Skin epidermis (tissue), 12 donors: Measurements from ENCODE around the gene CNOT6L.
A peak's percentile ranks its signal among the peaks of the same experiment; 100 is the strongest.

Experiments
- H3K27ac ChIP-seq, 21 experiments: fragments of 200-600 bp; sonication (generic) in 11 of 21; one replicate each; pipeline ENCODE4 v1.5.0; 2020; ENCODE audit warnings: mild to moderate bottlenecking in 3 of 21, inconsistent platforms in 2 of 21, moderate library complexity in 2 of 21
- H3K4me3 ChIP-seq, 7 experiments: fragments of 200-600 bp; sonication (generic) in 2 of 7; one replicate each; pipeline ENCODE4 v1.5.0; 2020; ENCODE audit warnings: inconsistent platforms in 2 of 7, mild to moderate bottlenecking in 2 of 7, moderate library complexity in 1 of 7

CNOT6L gene

DNA sequence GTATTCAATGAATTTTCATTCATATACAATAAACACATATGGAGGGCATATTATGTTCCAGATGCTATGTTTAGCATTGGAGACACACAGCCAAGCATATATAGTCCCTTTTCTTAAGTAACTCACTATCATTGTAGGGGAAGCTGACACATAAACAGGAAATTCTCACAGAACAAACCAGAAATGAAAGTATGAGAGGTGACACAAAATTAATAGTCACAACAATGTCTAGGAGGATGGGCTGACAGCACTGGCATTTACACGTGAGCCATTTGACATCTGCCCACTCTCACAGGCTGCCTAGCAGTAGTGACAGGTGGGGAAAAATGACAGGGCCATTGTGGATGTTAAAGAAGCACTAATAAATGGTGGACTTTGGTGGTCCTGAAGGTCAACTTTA, 2.6 kb upstream of the CNOT6L start:
- Histone ChIP-seq H3K4me3 (no peak overlapping the region), H3K27ac (peak overlapping the region in 17 of 21 experiments; percentile 31 to 100 (median 98))

DNA sequence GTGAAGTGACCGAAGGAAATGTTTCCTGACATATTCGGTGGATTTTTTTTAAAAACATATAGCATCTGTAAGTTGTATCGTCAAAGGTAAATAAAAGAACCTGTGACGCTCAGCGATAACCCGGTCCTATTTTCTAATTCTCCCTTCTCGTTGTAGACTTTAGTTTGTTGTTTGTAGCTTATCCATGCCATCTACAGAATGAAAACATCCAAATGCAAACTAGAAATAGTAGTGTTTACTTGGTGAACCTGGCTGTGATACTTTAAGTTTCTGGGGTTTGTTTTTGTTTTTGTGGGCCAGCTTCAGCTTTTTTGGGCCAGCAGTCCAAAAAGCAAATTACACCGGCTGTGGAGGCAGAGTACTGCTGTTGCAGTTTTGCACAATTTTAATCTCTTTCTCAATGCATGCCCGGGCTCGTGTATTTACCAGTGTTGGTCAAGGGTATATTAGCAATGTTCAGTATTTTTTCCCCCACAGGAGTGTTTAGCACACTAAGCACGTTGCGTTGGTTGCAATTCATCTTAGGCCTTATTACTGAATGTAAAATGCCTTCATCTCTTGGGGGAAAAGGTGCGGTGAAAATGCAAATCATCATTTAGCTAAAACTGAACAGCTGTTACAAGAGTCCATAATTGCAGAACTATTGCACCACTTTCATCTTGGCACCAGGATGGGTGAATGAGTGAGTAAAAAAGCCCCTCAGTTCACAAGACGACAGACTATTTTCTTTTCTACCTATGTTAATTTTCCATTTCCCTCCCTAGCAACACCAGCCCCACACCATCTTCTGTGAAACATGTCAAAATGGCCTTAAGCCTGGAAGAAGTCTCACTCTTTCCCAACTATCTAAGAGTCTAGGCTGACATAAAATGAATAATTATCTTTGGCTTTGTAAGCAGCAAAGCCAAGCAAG, 1.7 kb upstream of the CNOT6L start:
- Histone ChIP-seq H3K27ac (peak overlapping the region; percentile 55 to 100 (median 98)), H3K4me3 (peak overlapping the region; percentile 62 to 97 (median 84))

DNA sequence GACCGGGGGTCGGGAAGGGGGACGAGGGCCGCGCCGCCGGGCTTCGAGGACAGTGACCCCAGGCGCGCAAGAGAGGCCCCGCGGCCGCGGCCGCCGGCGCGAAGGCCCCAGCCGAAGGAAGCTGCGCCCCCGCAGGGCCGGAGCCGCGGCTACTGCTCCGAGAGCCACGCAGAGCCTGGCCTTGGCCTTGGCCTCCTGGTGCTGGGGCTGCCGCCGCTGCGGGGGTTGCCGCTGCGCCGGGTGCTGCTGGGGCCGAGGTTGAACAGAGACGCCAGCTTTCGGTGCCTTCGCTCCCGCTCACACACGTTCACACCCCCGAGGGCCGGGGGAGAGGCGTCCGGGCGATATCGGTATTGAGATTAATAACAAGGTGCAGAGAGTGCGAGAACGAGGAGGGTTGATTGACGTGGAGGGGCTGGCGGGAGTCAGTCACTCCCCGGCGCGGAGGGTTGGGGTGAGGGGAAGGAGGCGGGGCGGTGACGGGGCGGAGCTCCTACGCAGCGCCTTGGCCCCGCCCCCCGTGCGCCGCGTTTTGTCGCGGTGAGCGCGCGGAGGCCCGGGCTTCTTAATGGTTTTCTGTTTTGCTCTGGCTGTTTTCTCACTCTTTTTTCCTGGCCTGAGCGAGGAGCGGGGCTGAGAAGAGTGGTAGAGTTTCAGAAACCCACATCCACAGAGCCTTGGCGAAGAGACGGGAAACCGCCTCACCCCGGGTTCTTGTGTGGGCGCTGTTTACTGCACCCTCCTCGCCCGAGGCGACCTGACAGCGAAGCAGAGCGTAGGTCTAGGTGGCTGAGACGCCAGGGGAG, 878 bp upstream of the CNOT6L start:
- Histone ChIP-seq H3K4me3 (peak overlapping the region; percentile 62 to 97 (median 84)), H3K27ac (peak overlapping the region; percentile 90 to 100 (median 99))

DNA sequence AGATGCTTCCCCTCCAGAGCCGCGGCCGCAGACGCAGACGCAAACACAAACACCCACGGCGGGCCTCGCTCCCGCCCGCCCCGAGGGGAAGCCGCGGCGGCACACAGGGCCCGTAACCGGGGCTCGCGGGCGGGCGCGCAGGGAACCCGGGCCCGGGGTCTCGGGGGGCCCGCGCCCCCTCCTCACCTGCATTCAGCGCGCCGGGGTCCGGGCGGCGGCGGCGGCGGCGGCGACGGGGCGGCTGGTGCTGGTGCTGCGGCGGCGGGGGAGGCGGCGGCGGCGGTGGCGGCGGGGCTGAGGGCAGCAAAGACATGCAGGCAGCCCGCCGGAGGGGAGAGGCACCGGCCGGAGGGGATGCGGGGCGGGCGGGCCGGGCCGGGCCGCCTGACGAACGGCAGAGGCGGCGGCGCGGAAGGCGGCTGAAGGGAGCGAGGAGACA, 255 bp upstream of the CNOT6L start:
- H3K27ac ChIP-seq: peak overlapping the region; percentile 90 to 100 (median 99)

DNA sequence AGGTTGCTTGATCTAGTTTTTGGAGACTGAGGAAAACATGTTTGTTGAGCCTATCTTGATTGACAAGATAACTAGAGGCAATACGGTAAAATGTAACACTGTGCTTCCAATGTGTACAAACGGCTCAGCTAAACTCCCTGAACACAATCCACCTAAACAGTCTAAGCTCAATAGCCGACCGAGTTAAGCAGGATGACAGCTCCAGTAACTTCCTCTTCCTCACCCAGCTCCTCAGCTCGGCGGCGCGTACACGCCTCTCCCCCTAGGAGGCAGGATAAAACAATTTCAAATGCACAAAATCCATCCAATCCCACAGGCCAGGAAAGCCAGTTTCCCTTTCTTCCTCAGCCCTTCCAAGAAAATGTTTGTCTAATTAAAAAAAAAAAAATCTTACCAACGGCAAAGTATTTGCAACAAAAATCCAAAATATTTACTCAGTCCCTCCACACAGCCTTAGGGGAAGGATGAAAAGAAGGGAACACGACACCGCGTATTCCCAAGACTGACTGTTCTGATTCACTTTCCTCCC, 1.0 kb downstream of the CNOT6L start:
- Histone ChIP-seq H3K4me3 (peak overlapping the region; percentile 62 to 97 (median 84)), H3K27ac (peak overlapping the region; percentile 90 to 100 (median 99))

More for the DNA sequence above, 255 bp upstream of the CNOT6L start:
- peak overlapping the region; percentile 62 to 97 (median 84) for H3K4me3 ChIP-seq

DNA sequence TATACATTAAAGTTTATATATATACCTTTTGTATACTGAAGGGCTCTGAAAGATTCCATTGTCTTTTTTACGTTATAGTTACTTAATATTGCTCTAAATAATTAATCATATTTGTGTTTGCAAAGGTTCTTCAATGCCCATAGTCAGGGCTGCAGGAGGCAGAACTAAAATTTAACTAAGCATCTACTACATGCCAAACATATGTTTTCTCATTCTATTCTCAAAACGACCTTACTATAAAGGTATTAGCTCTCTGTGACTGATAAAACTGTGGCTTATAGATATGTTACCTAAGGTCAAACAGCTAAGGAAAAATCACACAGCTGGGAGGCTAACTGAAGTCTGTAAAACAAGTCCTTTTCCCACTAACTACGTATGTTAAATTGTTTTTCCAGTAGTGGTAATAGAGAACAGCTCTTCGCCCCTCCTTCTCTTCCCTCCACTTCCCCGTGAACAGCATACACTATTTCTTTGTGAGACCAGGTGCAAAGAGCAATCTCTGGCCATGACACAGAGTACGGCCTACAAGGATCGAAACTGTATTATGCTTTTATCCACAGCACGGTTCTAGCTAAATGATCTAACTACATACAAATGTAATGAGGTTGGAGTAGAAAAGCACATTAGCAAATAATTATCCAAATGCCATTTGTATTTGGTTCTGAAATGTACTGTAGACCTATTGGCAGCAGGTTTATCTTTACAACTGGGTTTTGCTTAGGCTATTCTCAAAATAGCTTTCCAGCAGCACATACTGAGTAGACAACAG, 1.7 kb downstream of the CNOT6L start:
- Histone ChIP-seq H3K4me3 (peak overlapping the region; percentile 62 to 97 (median 84)), H3K27ac (peak overlapping the region in 19 of 21 experiments; percentile 90 to 100 (median 99))

DNA sequence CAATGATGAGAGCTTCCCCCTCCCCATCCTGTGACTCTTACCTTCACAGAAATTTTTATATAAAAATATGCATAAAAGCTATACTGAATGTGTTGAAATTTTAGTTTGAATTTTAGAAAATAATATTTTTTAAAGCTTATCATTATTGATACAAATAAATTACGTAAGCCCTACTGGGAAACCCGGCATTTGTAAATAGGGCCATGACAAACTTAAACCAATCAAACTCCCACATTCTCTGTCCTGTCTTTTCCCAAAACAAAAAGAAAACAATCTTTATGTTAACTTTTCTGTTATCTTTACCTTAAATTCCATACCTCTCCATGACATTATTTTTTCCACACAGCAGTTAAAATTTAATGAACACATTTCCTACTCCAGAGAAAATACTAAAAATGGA, 2.6 kb downstream of the CNOT6L start:
- Histone ChIP-seq H3K27ac (peak overlapping the region in 4 of 21 experiments; percentile 4 to 100 (median 32)), H3K4me3 (no peak overlapping the region)

DNA sequence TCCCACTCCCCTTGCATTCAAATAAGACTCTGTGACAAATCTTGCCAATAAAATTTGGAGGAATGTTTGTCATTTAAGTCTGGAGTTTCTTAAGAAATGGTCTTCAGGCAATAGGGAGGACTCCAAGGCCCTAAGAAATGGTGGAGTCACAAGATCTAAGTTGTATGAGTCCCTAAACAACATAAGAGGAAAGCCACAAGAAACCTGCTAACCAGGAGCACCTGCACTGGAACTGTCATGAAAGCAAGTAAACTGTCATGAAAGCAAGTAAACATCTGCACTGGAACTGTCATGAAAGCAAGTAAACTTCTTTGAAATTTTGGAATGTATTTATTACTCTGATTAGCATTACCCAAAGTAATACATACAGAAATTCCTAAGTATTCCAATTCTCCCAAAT, 3.5 kb downstream of the CNOT6L start:
- no peak overlapping the region for H3K4me3 ChIP-seq
- peak overlapping the region in 2 of 21 experiments; percentile 2 to 12 for H3K27ac ChIP-seq

DNA sequence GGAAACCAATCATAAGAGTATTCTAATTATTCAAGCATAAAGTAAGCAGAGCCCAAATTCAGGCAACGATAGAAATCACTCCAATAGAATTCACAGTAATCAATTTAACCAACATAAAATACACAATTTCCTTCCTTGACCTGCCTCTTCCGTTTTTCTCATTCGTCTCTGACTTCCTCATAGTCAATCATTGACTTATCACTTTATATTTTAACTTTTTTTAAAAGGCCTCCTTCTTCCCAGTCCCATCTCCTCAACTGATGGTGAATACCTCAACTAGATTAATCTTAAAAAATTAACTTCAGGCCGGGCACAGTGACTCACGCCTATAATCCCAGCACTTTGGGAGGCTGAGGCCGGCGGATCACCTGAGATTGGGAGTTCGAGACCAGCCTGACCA, 13.3 kb downstream of the CNOT6L start:
- Histone ChIP-seq H3K4me3 (no peak overlapping the region), H3K27ac (no peak overlapping the region)

DNA sequence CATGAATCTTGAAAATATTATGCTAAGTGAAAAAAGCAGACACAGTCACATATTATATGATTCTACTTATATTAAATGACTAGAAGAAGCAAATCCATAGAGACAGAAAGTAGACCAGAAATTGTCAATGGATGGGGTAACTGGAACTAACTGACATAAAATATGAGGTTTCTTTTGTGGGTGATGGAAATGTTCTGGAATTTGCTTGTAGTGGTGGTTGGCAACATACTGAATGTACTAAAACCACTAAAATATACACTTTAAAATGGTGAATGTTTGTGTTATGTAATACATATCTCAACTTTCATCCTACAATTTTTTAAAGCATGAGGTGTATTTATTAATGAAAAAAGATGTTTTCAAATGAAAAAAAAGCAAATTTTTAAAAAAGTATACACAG, 14.7 kb downstream of the CNOT6L start:
- H3K27ac ChIP-seq: no peak overlapping the region
- no peak overlapping the region for H3K4me3 ChIP-seq

DNA sequence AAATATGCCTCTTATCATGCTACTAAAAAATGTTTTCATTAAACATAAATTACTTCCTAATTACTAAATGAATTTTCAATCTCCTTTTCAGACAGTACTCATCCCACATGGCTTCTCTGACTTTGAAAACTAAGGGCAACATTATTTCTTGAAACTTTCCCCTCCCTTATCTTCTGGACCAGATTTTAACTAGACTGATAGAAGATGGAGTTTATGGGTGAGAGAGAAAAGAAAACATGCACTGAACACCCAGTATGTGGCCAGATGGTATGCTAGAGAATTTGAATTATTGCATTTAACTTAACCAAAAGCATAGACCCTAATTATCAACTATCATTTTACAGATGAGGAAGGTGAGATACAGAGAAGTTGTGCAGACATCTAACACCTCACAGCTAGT, 16.8 kb downstream of the CNOT6L start:
- Histone ChIP-seq H3K27ac (no peak overlapping the region), H3K4me3 (no peak overlapping the region)

DNA sequence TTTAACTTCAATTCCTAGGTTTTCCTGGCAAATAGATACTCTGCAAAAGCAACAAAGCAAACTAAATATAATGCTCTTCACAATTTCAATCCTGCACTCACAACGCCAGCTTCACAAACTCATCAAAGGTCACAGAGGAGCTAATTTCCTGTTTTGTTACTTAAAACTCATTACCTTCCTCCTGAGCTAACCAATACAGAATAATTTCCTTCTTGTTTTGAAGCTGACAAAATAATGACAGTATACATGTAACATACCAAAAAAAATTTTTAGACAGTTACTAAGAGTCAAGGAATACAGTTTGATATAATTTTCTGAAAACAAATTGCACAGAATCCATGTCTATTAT, 17.9 kb downstream of the CNOT6L start:
- no peak overlapping the region for H3K4me3 ChIP-seq
- peak overlapping the region in 13 of 21 experiments; percentile 3 to 72 (median 39) for H3K27ac ChIP-seq

DNA sequence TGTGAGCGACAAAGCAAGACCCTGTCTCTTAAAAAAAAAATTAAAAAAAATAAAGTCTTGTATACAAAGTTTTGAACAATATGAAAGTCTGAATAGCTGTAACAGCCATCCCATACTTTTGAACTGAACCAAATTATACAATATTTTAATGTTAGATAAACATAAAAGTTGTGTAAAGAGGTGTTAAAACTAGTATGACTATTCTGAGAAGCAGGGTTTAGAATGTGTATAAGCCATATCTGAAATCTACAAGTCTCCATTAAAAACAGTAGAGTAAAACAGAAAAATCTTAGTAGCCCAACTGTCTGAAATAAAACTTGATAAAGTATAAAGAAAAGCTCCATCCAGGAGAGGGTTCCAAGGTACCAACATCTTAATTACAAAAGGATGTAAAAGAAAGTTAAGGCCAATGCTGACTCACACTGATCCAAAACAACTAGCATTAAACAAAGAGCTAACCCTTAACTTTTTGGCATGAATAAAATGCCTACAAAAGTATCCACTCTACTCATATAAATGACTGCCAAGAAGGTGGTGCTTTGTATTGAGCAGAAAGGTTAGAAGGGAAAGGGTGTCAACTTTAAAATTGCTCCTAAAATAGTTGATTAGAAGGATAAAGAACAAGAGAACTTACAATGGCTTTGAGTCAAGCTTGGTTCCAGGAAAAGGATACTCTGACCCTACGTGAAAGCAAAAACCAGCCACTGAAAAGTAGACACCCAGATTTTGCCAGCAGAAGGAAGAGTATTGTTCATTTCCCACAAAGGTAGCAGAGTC, 18.5 kb downstream of the CNOT6L start:
- Histone ChIP-seq H3K4me3 (no peak overlapping the region), H3K27ac (peak overlapping the region in 13 of 21 experiments; percentile 5 to 72 (median 39))

DNA sequence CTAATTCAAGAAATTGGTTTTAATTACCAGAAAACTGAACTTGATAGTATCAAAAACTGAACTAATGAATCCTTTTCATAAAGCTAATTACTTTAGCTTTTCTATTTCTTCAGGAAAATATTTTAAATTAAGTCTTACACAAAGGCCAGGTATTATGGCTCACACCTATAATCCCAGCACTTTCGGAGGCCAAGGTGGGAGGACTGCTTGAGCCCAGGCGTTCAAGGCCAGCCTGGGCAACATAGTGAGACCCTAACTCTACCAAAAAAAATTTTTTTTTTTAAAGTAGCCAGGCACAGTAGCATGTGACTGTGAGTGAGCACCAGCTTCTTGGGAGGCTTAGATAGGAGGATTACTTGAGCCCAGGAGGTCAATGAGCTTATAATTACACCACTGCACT, 19.1 kb downstream of the CNOT6L start:
- H3K27ac ChIP-seq: peak overlapping the region in 7 of 21 experiments; percentile 9 to 66 (median 18)
- H3K4me3 ChIP-seq: no peak overlapping the region

DNA sequence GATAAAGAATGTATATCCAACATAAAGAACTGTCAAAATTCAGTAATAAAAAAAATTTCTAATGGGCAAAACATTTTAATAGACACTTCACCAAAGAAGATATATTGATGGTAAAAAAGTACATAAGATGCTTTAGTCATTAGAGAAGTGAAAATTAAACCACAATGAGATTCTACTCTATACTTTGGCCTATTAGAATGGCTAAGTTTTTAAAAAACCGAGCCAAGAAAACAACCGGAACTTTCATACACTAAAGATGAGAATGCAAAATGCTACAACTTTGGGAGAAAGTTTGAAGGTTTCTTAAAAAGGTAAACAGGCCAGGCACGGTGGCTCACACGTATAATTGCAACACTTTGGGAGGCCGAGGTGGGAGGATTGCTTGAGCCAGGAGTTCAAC, 20.8 kb downstream of the CNOT6L start:
- H3K4me3 ChIP-seq: no peak overlapping the region
- peak overlapping the region in 1 of 21 experiments; percentile 22 for H3K27ac ChIP-seq

DNA sequence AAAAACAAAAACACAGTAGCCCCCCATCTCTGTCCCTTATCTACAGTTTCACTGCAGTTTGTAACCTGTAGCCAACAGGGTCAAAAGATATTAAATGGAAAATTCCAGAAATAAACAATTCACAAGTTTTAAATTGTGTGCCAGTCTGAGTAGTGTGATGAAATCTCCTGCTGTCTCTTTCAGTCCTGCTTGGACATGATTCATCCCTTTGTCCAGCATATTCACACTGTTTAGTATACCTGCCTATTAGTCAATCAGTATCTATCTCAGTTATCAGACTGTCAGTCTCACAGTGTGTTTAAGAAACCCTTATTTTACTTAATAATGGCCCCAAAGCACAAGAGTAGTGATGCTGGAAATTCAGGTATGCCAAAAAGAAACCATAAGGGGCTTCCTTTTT, 21.9 kb downstream of the CNOT6L start:
- no peak overlapping the region for H3K4me3 ChIP-seq
- H3K27ac ChIP-seq: no peak overlapping the region

DNA sequence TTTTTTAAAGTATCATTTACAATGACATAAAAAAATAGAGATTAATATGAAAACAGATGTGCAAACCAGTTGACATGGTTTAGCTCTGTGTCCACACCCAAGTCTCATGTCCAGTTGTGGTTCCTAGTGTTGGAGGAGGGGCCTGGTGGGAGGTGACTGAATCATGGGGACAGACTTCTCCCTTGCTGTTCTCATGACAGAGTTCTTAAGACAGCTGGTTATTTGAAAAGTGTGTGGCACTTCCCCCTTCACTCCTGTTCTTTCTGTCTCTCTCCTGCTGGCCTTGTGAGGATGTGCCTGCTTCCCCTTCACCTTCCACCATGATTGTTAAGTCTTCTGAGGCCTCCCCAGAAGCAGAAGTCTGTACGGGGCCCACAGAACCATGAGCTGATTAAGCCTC, 23.8 kb downstream of the CNOT6L start:
- Histone ChIP-seq H3K27ac (no peak overlapping the region), H3K4me3 (no peak overlapping the region)

DNA sequence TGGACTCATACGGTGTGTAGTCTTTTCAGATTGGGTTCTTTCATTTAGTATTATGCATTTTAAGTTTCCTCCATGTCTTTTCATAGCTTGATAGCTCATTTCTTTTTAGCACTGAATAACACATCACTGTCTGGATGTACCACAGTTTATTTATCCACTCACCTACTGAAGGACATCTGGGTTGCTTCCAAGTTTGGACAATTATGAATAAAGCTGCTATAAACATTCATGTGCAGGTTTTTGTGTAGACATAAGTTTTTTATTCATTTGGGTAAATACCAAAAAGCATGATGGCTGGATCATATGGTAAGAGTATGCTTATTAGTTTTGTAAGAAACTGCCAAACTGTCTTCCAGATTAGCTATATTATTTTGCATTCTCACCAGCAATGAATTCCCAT, 29.0 kb downstream of the CNOT6L start:
- Histone ChIP-seq H3K27ac (no peak overlapping the region), H3K4me3 (no peak overlapping the region)

DNA sequence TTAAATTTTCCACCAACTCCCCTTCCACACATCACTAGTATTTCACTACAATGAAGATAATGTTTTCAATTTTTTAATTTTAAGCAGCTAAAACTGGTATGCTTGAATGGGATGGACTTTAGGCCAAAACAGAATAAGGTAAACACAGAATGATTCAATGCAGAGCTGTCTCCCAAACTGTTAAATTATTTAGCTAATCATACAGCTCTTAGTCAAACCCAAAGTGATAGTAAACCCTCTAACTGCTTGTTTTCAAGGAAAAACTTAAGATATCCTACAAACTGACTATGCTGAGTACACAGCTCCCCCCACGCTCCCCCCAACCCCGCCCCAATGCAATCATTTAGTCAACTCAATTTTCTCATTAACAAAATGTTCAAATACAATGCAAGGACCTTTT, 30.2 kb downstream of the CNOT6L start:
- Histone ChIP-seq H3K4me3 (no peak overlapping the region), H3K27ac (no peak overlapping the region)
